K562 (cell line): Measurements from ENCODE around the gene SST. TPM values are rescaled to one million over a fixed set of nuclear protein-coding genes. Genes with fewer than 3 reads are reported as not detected.

Experiments used
- ATAC-seq: fragments of 200-7000 bp; cut with Tn5 transposase; 3 replicates; pipeline ENCODE4 v1.9.1; 2020; ENCODE audit warnings: moderate library complexity
- BruUV-seq: library from RNA; stranded (reverse); fragments of 400-500 nt; replicated peaks from 2 replicates; lab custom pipeline; 2021; lab: Mats Ljungman, UMichigan
- CTCF ChIA-PET: fragments of 300-600 bp; formaldehyde crosslinking; extraction: SDS; loops from one replicate; lab custom pipeline; 2021; ENCODE audit warnings: low intra/inter-chr PET ratio; lab: Yijun Ruan, JAX
- POLR2A ChIA-PET: fragments of 300-600, 350-650 bp; sonication (Branson Sonifier 250); formaldehyde crosslinking; extraction: SDS; loops from one replicate; lab custom pipeline; 2021; ENCODE audit warnings: antibody characterized with exemption, inconsistent platforms; lab: Yijun Ruan, JAX
- DNase-seq, 4 experiments: peaks; one replicate each; pipeline versions ENCODE4 v3.0.0 to v3.0.0-alpha.2; 2011 to 2018; ENCODE audit warnings: low spot score in 3 of 4, mixed read lengths in 3 of 4; ENCODE audit errors: extremely low read depth in 1 of 4
- FAIRE-seq: peaks from 2 replicates; lab custom pipeline; 2011; peaks lifted over from hg19 to GRCh38; lab: Jason Lieb, UNC
- H2AFZ ChIP-seq: 2 replicates; pipeline ENCODE4 v1.6.0; 2011; ENCODE audit warnings: low read depth, low read length, control low read depth, inconsistent platforms
- H3K27ac ChIP-seq: fragments of 200-600 bp; 3 replicates; pipeline ENCODE4 v1.8.0; 2011; ENCODE audit warnings: low read depth, mild to moderate bottlenecking, control low read depth, inconsistent platforms, low read length, moderate library complexity, mixed read lengths; ENCODE audit errors: extremely low read depth
- H3K27me3 ChIP-seq, 2 experiments: fragments of 300-600 bp in 1 of 2; 2 replicates in 1 of 2; 3 replicates in 1 of 2; pipeline versions ENCODE4 v1.6.0 to v1.8.0; 2011; ENCODE audit warnings: inconsistent platforms in 2 of 2, low read length in 2 of 2, mild to moderate bottlenecking in 1 of 2, mixed read lengths in 1 of 2, moderate library complexity in 1 of 2; ENCODE audit not compliant: control insufficient read depth in 2 of 2, insufficient read depth in 2 of 2
- H3K36me3 ChIP-seq: fragments of 300-600 bp; 3 replicates; pipeline ENCODE4 v1.8.0; 2011; ENCODE audit warnings: mild to moderate bottlenecking, low read length, inconsistent platforms; ENCODE audit not compliant: control insufficient read depth, insufficient read depth
- H3K4me1 ChIP-seq, 2 experiments: fragments of 200-600 bp in 1 of 2; replicated peaks in 1 of 2; 2 replicates in 1 of 2; 3 replicates in 1 of 2; pipeline versions ENCODE4 v1.5.1 to v1.8.0; 2011; ENCODE audit warnings: inconsistent platforms in 2 of 2, low read length in 2 of 2, mild to moderate bottlenecking in 1 of 2, mixed read lengths in 1 of 2, moderate library complexity in 1 of 2; ENCODE audit not compliant: control insufficient read depth in 2 of 2, insufficient read depth in 2 of 2
- H3K4me2 ChIP-seq: 2 replicates; pipeline ENCODE4 v1.6.1; 2011; ENCODE audit warnings: low read length, control low read depth, inconsistent platforms, mixed read lengths; ENCODE audit not compliant: insufficient read depth
- H3K4me3 ChIP-seq: fragments of 200-600 bp; sonication (generic), shearing (Covaris generic); 2 replicates; pipeline ENCODE4 v1.5.1; 2016; ENCODE audit warnings: control low read depth, inconsistent platforms
- H3K79me2 ChIP-seq: fragments of 200-600 bp; 3 replicates; pipeline ENCODE4 v1.8.0; 2011; ENCODE audit warnings: low read length, inconsistent platforms; ENCODE audit not compliant: control insufficient read depth, insufficient read depth
- H3K9ac ChIP-seq, 2 experiments: 2 replicates each; pipeline versions ENCODE4 v1.6.0 to v1.6.1; 2011; ENCODE audit warnings: low read depth in 2 of 2, low read length in 2 of 2, control low read depth in 1 of 2, inconsistent platforms in 1 of 2, mild to moderate bottlenecking in 1 of 2, mixed read lengths in 1 of 2; ENCODE audit not compliant: insufficient read depth in 1 of 2
- H3K9me1 ChIP-seq: one replicate; pipeline ENCODE4 v1.6.0; 2011; ENCODE audit warnings: inconsistent platforms, mild to moderate bottlenecking, low read length, moderate library complexity; ENCODE audit not compliant: control insufficient read depth, insufficient read depth
- H3K9me3 ChIP-seq: replicated peaks from 2 replicates; pipeline ENCODE4 v1.5.1; 2011; ENCODE audit warnings: low read depth, low read length, inconsistent platforms; ENCODE audit not compliant: control insufficient read depth, insufficient read depth
- H4K20me1 ChIP-seq: replicated peaks from 2 replicates; pipeline ENCODE4 v1.6.1; 2011; ENCODE audit warnings: low read length, inconsistent platforms, mixed read lengths; ENCODE audit not compliant: control insufficient read depth, insufficient read depth
- ARID3A ChIP-seq: IDR thresholded peaks from 2 replicates; pipeline ENCODE4 v1.6.1; 2012; ENCODE audit warnings: low read depth, low read length, improper control_type of control experiment, borderline replicate concordance
- E2F5 ChIP-seq: sonication (generic); formaldehyde crosslinking; IDR thresholded peaks from 2 replicates; pipeline ENCODE4 v1.8.0; 2022; ENCODE audit warnings: mild to moderate bottlenecking, missing genetic modification reagents
- POLR2B ChIP-seq: fragments of 450-650 bp; IDR thresholded peaks from 2 replicates; pipeline ENCODE4 v1.6.1; 2018; ENCODE audit warnings: low read depth; ENCODE audit not compliant: partially characterized antibody
- SRSF7 ChIP-seq: fragments of 200-400 bp; formaldehyde crosslinking; optimal IDR thresholded peaks from 2 replicates; pipeline ENCODE3; 2017; ENCODE audit warnings: mild to moderate bottlenecking, low read depth, low read length
- TAF7 ChIP-seq: fragments of 450-650 bp; IDR thresholded peaks from 2 replicates; pipeline ENCODE4 v1.6.1; 2016; ENCODE audit warnings: missing genetic modification characterization, missing compliant biosample characterization
- in situ Hi-C: fragments of 300-500 bp; cut with MboI; formaldehyde crosslinking; loops from 4 replicates; pipeline ENCODE4 v1.15.0; 2018; ENCODE audit warnings: inconsistent platforms, mixed read lengths
- intact Hi-C: fragments of 100-400 bp; cut with micrococcal nuclease; formaldehyde crosslinking; loops from 2 replicates; pipeline ENCODE4 v1.14.2; 2022
- polyA plus RNA-seq, 8 experiments: library from polyadenylated mRNA; depleted of rRNA in 4 of 8; stranded (reverse) in 5 of 8; unstranded in 3 of 8; fragments of >200 nt; fragmentation: Nextera tagmentation in 2 of 8; fragmentation: Illumina TruSeq in 1 of 8; extraction: Ambion mirVana in 2 of 8; extraction: Trizol in 1 of 8; gene quantifications; 2 replicates each; pipeline versions ENCODE4 v1.2.1 to v1.2.3, GENCODE V29; 2011 to 2014; ENCODE audit warnings: inconsistent platforms in 1 of 8, missing spikeins in 1 of 8
- total RNA-seq, 7 experiments: library from RNA; depleted of rRNA in 6 of 7; stranded (reverse); fragments of >200 nt in 6 of 7; fragmentation: Illumina TruSeq in 2 of 7; extraction: Trizol in 2 of 7; gene quantifications; 2 replicates each; pipeline versions ENCODE4 v1.2.1 to v1.2.3, GENCODE V29; 2011 to 2021; ENCODE audit warnings: low replicate concordance in 1 of 7

Gene SST
- total and polyA plus RNA-seq, 9 of the 15 experiments (the other 6 are each of a cell fraction or from before 2014, with no cell fraction given): not detected

GRCh38 chr3:187636528-187636927, 33.7 kb downstream of the SST start:
- Histone ChIP-seq H3K4me2 (no peak overlapping the region), H3K9ac (no peak overlapping the region), H3K9me1 (no peaks in the 10 kb centered on the region), H3K9me3 (no peaks in the 10 kb centered on the region), H3K27ac (no peak overlapping the region), H3K27me3 (no peaks in the 10 kb centered on the region), H3K4me3 (no peak overlapping the region), H3K36me3 (no peaks in the 10 kb centered on the region), H3K4me1 (no peaks in the 10 kb centered on the region)
- CTCF ChIA-PET: no interaction called here
- no peak for FAIRE-seq
- intact Hi-C loops (no loop called here), in situ Hi-C loops (no loop called here)
- no TSS peak for BruUV-seq
- no peak for ATAC-seq
- TF ChIP-seq SRSF7 (no peak), ARID3A (no peak), E2F5 (CRISPR knock-in tag) (no peak), TAF7 (tag) (no peak), POLR2B (no peak)
- TF ChIP-seq, all 486 proteins: peak for 0
- H3K79me2 ChIP-seq: no peaks in the 10 kb centered on the region
- no peaks in the 10 kb centered on the region for H4K20me1 ChIP-seq
- H2AFZ ChIP-seq: no peak overlapping the region
- POLR2A ChIA-PET: no interaction called here
- no peak for DNase-seq
